Measurements from ENCODE around the gene MARCHF11. TPM values are rescaled to one million over a fixed set of nuclear protein-coding genes. Genes with fewer than 3 reads are reported as not detected.

The MARCHF11 gene
- total RNA-seq, 1 experiment from 2014 or later, result 0.37 TPM

- Mint-ChIP-seq H3K36me3 (ENCODE audit: insufficient read depth in 1 of 3, low read depth in 3 of 3) (no peaks in the 10 kb centered on the region), H3K4me1 (peaks cover 0 to 4% of the 10 kb centered on the region in 2 experiments; a peak in 1 of 4 replicates), H3K27ac (peak overlapping the region in 1 of 3 experiments; percentile 40; a peak in 1 of 7 replicates), H3K4me3 (no peak overlapping the region), H3K9me3 (no peaks in the 10 kb centered on the region; a peak in 1 of 5 replicates), H3K27me3 (ENCODE audit: low read depth) (no peaks in the 10 kb centered on the region)
- no peak overlapping the region for H2AFZ ChIP-seq (ENCODE audit: low read length)
- no peaks in the 10 kb centered on the region for H3K27me3 ChIP-seq (ENCODE audit: insufficient read depth, low read length)
- no peak overlapping the region for H4K5ac ChIP-seq (ENCODE audit: insufficient read length, low read depth, low read length)
- H2BK12ac ChIP-seq (ENCODE audit: insufficient read length, low read depth, low read length), result no peak overlapping the region
- no peak overlapping the region for H3T11ph ChIP-seq (ENCODE audit: low read length)
- no peaks in the 10 kb centered on the region for H4K20me1 ChIP-seq (ENCODE audit: control insufficient read depth, insufficient read depth, insufficient read length)
- no peak overlapping the region for H2BK15ac ChIP-seq (ENCODE audit: low read depth, low read length)
- H4K91ac ChIP-seq (ENCODE audit: insufficient read length, low read depth, low read length), result no peak overlapping the region
- no peaks in the 10 kb centered on the region for H3K79me2 ChIP-seq (ENCODE audit: insufficient read depth, low read length)
- H3K56ac ChIP-seq (ENCODE audit: insufficient read length, low read depth, low read length), result no peak overlapping the region
- H3K4ac ChIP-seq (ENCODE audit: low read depth, low read length), result no peak overlapping the region
- no peak overlapping the region for H3K27ac ChIP-seq (ENCODE audit: insufficient read length, low read depth, low read length)
- no peak overlapping the region for H2BK20ac ChIP-seq (ENCODE audit: low read depth, low read length, poor library complexity, severe bottlenecking)
- no peaks in the 10 kb centered on the region for H3K79me1 ChIP-seq (ENCODE audit: insufficient read depth, low read depth, low read length, poor library complexity, severe bottlenecking)
- no peak for TF ChIP-seq CTCF (conservative IDR thresholded peaks at IDR 0.05)
- DNase-seq, result no peak
- no peak overlapping the region for H3K18ac ChIP-seq (ENCODE audit: insufficient read length, low read depth, low read length)
- H2BK5ac ChIP-seq (ENCODE audit: insufficient read length, low read length), result no peak overlapping the region
- H2BK120ac ChIP-seq (ENCODE audit: low read depth, low read length, poor library complexity, severe bottlenecking), result no peak overlapping the region
- H2AK5ac ChIP-seq (ENCODE audit: insufficient read length, low read length), result no peak overlapping the region
- H3K4me2 ChIP-seq (ENCODE audit: insufficient read depth, insufficient read length, low read length), result no peak overlapping the region
- H3K23me2 ChIP-seq (ENCODE audit: insufficient read length, low read depth, low read length, poor library complexity, severe bottlenecking), result no peaks in the 10 kb centered on the region
- H3K4me1 ChIP-seq (ENCODE audit: insufficient read depth, low read length), result no peaks in the 10 kb centered on the region
- no peak overlapping the region for H3K14ac ChIP-seq (ENCODE audit: insufficient read depth, low read length)
- no peaks in the 10 kb centered on the region for H3K9me3 ChIP-seq (ENCODE audit: control insufficient read depth, low read depth, low read length)
- H4K8ac ChIP-seq (replicated peaks; ENCODE audit: insufficient read length, low read depth, low read length), result no peak overlapping the region
- no peak overlapping the region for H3K9ac ChIP-seq (ENCODE audit: extremely low read depth, insufficient read length, low read length)
- no peak overlapping the region for H3K23ac ChIP-seq (ENCODE audit: insufficient read length, low read depth, low read length)
These were observed 153.9 kb downstream of the MARCHF11 start for GRCh38 chr5:16025681-16026080.
